ENCODE data around the gene ARID1B. TPM values are rescaled to one million over a fixed set of nuclear protein-coding genes. Genes with fewer than 3 reads are reported as not detected.

The ARID1B gene
- total and polyA plus RNA-seq, 5 donors: 18.3 to 59.6 (median 53.8) TPM

DNA sequence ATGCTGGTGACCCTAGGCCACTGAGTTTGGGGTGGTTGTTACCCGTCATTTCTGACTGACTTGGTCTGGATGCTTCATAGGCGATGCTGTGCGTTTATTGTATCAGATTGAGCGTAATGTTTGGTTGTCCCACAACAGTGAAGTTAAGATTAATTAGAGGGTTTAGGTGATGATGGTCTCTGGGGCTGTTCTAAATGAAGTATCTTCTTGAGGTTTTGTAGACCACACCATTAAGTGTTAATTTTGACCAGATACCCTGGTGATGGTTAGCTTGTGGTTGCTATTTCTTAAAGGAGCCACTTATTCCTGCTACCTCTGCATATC, 132.8 kb downstream of the ARID1B start:
- ATAC-seq: no peak
- DNase-seq: no peak
- Histone ChIP-seq H3K4me3 (ENCODE audit: low read length) (no peak overlapping the region), H3K9me3 (ENCODE audit: control insufficient read depth, low read length) (no peaks in the 10 kb centered on the region), H3K4me1 (ENCODE audit: control insufficient read depth, insufficient read depth, low read length) (peaks cover 7% of the 10 kb centered on the region), H3K27ac (ENCODE audit: low read length) (no peak overlapping the region), H3K27me3 (ENCODE audit: control insufficient read depth, insufficient read depth) (no peaks in the 10 kb centered on the region)
- intact Hi-C loops (cut with DNase I): no loop called here
- over 99% methylated on average over 4 of the region's 4 CpGs for WGBS

DNA sequence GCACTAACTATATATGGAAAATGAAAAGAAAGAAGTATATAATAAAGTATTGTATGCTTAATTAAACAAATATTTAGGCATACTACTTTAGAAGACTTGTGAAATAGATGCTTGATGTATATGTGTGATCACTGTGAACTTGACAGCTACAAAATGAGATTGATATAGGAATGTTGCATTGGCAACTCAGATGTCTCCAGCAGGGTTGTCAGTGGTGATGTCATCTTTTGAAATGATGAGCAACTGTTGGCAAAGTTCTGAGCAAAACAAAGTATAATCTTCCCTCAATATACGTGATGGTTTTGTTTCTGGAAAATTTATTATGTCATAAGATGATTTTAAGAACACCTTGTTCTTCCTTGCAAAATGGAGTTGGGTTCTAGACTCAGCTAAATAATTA, 133.8 kb downstream of the ARID1B start:
- WGBS: 57% methylated on average over 1 of the region's 1 CpG
- Histone ChIP-seq H3K4me1 (ENCODE audit: control insufficient read depth, insufficient read depth, low read length) (peaks cover 7% of the 10 kb centered on the region), H3K9me3 (ENCODE audit: control insufficient read depth, low read length) (no peaks in the 10 kb centered on the region), H3K4me3 (ENCODE audit: low read length) (no peak overlapping the region), H3K27ac (ENCODE audit: low read length) (no peak overlapping the region), H3K27me3 (ENCODE audit: control insufficient read depth, insufficient read depth) (no peaks in the 10 kb centered on the region)
- ATAC-seq (no peak), DNase-seq (no peak)
- intact Hi-C loops (cut with DNase I): no loop called here

GRCh38 chr6:156911581-156911980, 134.4 kb downstream of the ARID1B start:
- no peaks in the 10 kb centered on the region for H3K27me3 ChIP-seq (ENCODE audit: control insufficient read depth, insufficient read depth)
- no peak for DNase-seq
- WGBS: 75% methylated on average over 2 of the region's 2 CpGs
- intact Hi-C loops (cut with DNase I): no loop called here
- no peak for ATAC-seq
- peaks cover 7% of the 10 kb centered on the region for H3K4me1 ChIP-seq (ENCODE audit: control insufficient read depth, insufficient read depth, low read length)
- no peaks in the 10 kb centered on the region for H3K9me3 ChIP-seq (ENCODE audit: control insufficient read depth, low read length)
- H3K4me3 ChIP-seq (ENCODE audit: low read length): no peak overlapping the region
- no peak overlapping the region for H3K27ac ChIP-seq (ENCODE audit: low read length)

DNA sequence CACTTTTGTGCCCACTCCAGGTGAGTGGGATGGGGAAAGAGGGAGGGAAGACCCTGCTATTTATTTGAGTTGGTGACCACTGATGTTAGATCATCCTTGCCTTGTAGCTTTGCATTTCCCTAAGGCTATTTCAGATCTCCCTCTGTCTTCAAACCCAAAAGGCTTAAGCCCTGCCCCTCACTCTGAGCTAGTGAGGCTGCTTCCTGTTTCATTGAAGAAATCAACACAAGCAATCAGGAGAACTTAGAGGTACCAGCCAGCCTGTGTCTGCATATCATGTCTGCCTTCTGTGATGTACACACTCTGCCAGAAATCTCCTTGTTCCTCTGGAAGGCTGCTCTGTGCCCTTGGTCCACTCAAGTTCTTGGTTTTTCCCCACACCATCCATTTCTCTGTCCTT, 135.3 kb downstream of the ARID1B start:
- Histone ChIP-seq H3K27me3 (ENCODE audit: control insufficient read depth, insufficient read depth) (no peaks in the 10 kb centered on the region), H3K4me1 (ENCODE audit: control insufficient read depth, insufficient read depth, low read length) (peaks cover 9% of the 10 kb centered on the region), H3K4me3 (ENCODE audit: low read length) (no peak overlapping the region), H3K27ac (ENCODE audit: low read length) (no peak overlapping the region), H3K9me3 (ENCODE audit: control insufficient read depth, low read length) (no peaks in the 10 kb centered on the region)
- ATAC-seq (no peak), DNase-seq (no peak)
- intact Hi-C loops (cut with DNase I): no loop called here

DNA sequence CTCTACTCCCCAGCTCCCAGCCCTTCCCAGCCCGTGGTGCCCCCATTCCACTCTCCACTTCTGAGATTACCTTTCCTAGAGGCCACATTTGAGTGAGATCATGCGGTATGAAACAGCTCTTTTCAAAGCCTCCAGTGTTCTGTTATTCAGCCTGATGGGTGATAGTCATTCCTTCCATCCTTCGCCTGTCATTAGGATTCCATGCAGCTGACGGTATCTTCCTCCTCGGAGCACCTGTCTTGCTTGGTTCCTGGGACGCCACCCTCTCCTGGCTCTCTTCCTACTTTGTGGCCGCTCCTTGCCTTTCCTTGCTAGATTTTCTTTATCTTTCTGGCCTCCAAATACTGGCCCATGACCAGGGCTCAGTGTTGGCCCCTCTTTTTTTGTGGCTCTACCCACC, 137.0 kb downstream of the ARID1B start:
- Histone ChIP-seq H3K27me3 (ENCODE audit: control insufficient read depth, insufficient read depth) (no peaks in the 10 kb centered on the region), H3K4me1 (ENCODE audit: control insufficient read depth, insufficient read depth, low read length) (peaks cover 9% of the 10 kb centered on the region), H3K27ac (ENCODE audit: low read length) (no peak overlapping the region), H3K4me3 (ENCODE audit: low read length) (no peak overlapping the region), H3K9me3 (ENCODE audit: control insufficient read depth, low read length) (no peaks in the 10 kb centered on the region)
- WGBS: 94% methylated on average over 7 of the region's 7 CpGs
- no peak for ATAC-seq
- DNase-seq: no peak
- intact Hi-C loops (cut with DNase I): no loop called here

GRCh38 chr6:156916130-156916801, 139.1 kb downstream of the ARID1B start:
- H3K4me1 ChIP-seq (ENCODE audit: control insufficient read depth, insufficient read depth, low read length): peaks cover 14% of the 10 kb centered on the region
- no peak overlapping the region for H3K27ac ChIP-seq (ENCODE audit: low read length)
- 61% methylated on average over 11 of the region's 11 CpGs for WGBS

GRCh38 chr6:156917213-156917612, 140.0 kb downstream of the ARID1B start:
- ATAC-seq: no peak
- 67% methylated on average over 5 of the region's 5 CpGs for WGBS
- Histone ChIP-seq H3K27ac (ENCODE audit: low read length) (no peak overlapping the region), H3K9me3 (ENCODE audit: control insufficient read depth, low read length) (no peaks in the 10 kb centered on the region), H3K27me3 (ENCODE audit: control insufficient read depth, insufficient read depth) (no peaks in the 10 kb centered on the region), H3K4me3 (ENCODE audit: low read length) (no peak overlapping the region), H3K4me1 (ENCODE audit: control insufficient read depth, insufficient read depth, low read length) (peaks cover 13% of the 10 kb centered on the region)
- no peak for DNase-seq
- intact Hi-C loops (cut with DNase I): no loop called here

More at GRCh38 chr6:156916130-156916801, 139.1 kb downstream of the ARID1B start:
- DNase-seq (no peak), ATAC-seq (no peak)
- Histone ChIP-seq H3K27me3 (ENCODE audit: control insufficient read depth, insufficient read depth) (no peaks in the 10 kb centered on the region), H3K4me3 (ENCODE audit: low read length) (no peak overlapping the region), H3K9me3 (ENCODE audit: control insufficient read depth, low read length) (no peaks in the 10 kb centered on the region)
- intact Hi-C loops (cut with DNase I): no loop called here

DNA sequence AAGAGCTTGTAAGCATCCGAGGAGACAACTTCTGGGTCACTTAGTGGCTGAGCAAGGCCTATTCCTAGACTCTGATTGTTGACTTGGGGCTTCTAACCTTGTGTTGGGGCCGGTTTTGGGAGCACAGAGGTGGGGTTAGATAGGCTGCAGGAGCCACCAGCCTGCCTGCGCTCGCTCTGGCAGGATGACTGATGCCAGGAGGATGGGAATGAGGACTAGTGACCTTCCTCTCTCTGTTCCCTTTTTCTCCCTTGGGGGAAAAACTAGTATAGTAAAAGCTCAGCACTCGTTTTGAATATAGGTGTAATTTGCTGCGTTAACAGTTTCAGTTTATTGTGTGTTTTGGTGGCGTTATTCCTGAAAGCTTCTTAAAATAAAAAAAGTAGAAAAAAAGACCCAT, 141.5 kb downstream of the ARID1B start:
- intact Hi-C loops (cut with DNase I): no loop called here
- Histone ChIP-seq H3K9me3 (ENCODE audit: control insufficient read depth, low read length) (no peaks in the 10 kb centered on the region), H3K4me3 (ENCODE audit: low read length) (no peak overlapping the region), H3K27me3 (ENCODE audit: control insufficient read depth, insufficient read depth) (no peaks in the 10 kb centered on the region), H3K4me1 (ENCODE audit: control insufficient read depth, insufficient read depth, low read length) (peaks cover 12% of the 10 kb centered on the region), H3K27ac (ENCODE audit: low read length) (no peak overlapping the region)
- no peak for ATAC-seq
- WGBS: 55% methylated on average over 7 of the region's 7 CpGs
- DNase-seq: no peak

DNA sequence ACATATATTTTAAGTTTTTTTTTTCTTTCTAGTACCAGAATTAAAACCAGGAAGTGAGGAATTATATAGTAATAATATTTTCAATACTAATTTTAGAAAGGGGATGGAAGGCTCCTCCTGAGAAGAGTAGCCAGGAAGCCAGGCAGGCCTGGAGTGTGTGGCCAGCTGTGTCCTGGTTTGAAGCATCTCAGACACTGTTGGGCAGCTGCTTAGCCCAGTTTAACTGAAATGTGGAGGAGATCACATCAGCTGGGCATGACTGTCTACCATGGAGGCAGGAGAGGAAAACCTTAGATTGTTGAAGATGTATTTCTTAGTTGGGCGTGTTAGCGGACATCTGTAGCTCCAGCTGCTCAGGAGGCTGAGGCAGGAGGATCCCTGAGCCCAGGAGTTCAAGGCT, 142.2 kb downstream of the ARID1B start:
- ATAC-seq: peak in 1 of 2 donors; percentile 65
- Histone ChIP-seq H3K4me3 (ENCODE audit: low read length) (no peak overlapping the region), H3K27ac (ENCODE audit: low read length) (no peak overlapping the region), H3K4me1 (ENCODE audit: control insufficient read depth, insufficient read depth, low read length) (peaks cover 12% of the 10 kb centered on the region), H3K9me3 (ENCODE audit: control insufficient read depth, low read length) (no peaks in the 10 kb centered on the region), H3K27me3 (ENCODE audit: control insufficient read depth, insufficient read depth) (no peaks in the 10 kb centered on the region)
- 98% methylated on average over 2 of the region's 2 CpGs for WGBS
- no peak for DNase-seq
- intact Hi-C loops (cut with DNase I): no loop called here

- Histone ChIP-seq H3K27me3 (ENCODE audit: control insufficient read depth, insufficient read depth) (no peaks in the 10 kb centered on the region), H3K4me3 (ENCODE audit: low read length) (no peak overlapping the region), H3K27ac (ENCODE audit: low read length) (no peak overlapping the region), H3K4me1 (ENCODE audit: control insufficient read depth, insufficient read depth, low read length) (peaks cover 12% of the 10 kb centered on the region), H3K9me3 (ENCODE audit: control insufficient read depth, low read length) (no peaks in the 10 kb centered on the region)
- ATAC-seq: no peak
- WGBS: 85% methylated on average over 5 of the region's 5 CpGs
- no peak for DNase-seq
- intact Hi-C loops (cut with DNase I): no loop called here
These were observed 142.7 kb downstream of the ARID1B start for GRCh38 chr6:156919814-156920369.

DNA sequence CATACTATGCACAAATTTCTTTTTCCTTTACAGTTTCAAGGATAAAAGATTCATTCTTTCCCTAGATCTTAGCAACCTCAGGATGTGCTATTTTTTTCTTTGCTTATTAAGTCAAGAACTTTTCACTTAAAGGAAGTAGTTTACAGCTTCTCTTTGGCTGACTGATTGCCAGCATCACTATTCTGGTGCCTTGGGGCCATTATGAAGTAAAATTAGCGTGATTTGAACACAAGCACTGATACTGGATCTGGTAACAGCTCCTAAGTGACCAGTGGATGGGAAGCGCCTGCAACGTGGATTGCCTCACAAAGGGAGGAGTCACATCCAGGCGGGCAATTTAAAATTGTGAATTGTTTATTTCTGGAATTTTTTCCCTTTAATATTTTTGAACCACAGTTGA, 147.1 kb downstream of the ARID1B start:
- ATAC-seq (no peak), DNase-seq (no peak)
- Histone ChIP-seq H3K9me3 (ENCODE audit: control insufficient read depth, low read length) (no peaks in the 10 kb centered on the region), H3K4me3 (ENCODE audit: low read length) (no peak overlapping the region), H3K27me3 (ENCODE audit: control insufficient read depth, insufficient read depth) (no peaks in the 10 kb centered on the region), H3K4me1 (ENCODE audit: control insufficient read depth, insufficient read depth, low read length) (peaks cover 17% of the 10 kb centered on the region), H3K27ac (ENCODE audit: low read length) (no peak overlapping the region)
- intact Hi-C loops (cut with DNase I): no loop called here
- 69% methylated on average over 4 of the region's 4 CpGs for WGBS

GRCh38 chr6:156925026-156925425, 147.8 kb downstream of the ARID1B start:
- no peak overlapping the region for H3K27ac ChIP-seq (ENCODE audit: low read length)
- H3K9me3 ChIP-seq (ENCODE audit: control insufficient read depth, low read length): no peaks in the 10 kb centered on the region
- intact Hi-C loops (cut with DNase I): no loop called here
- no peak overlapping the region for H3K4me3 ChIP-seq (ENCODE audit: low read length)
- DNase-seq (no peak), ATAC-seq (no peak)
- H3K27me3 ChIP-seq (ENCODE audit: control insufficient read depth, insufficient read depth): no peaks in the 10 kb centered on the region
- WGBS: 93% methylated on average over 2 of the region's 2 CpGs
- peaks cover 11% of the 10 kb centered on the region for H3K4me1 ChIP-seq (ENCODE audit: control insufficient read depth, insufficient read depth, low read length)

Measured in right cardiac atrium (tissue), 5 donors.